Gastrocnemius medialis (tissue), 4 donors: Measurements from ENCODE around the gene OXNAD1.

Source experiments
- CTCF ChIP-seq, 5 experiments: fragments of 450-650 bp in 3 of 5; fragments of 200-600 bp in 2 of 5; sonication (generic) in 2 of 5; IDR thresholded peaks in 4 of 5; conservative IDR thresholded peaks in 1 of 5; 1 replicate in 4 of 5; 2 replicates in 1 of 5; pipeline ENCODE4 v1.5.1; 2016 to 2019; ENCODE audit warnings: antibody characterized with exemption in 5 of 5, mild to moderate bottlenecking in 3 of 5, moderate library complexity in 3 of 5
- POLR2A ChIP-seq, 2 donors: fragments of 450-650 bp; IDR thresholded peaks; one replicate each; pipeline ENCODE4 v1.6.1; 2017; ENCODE audit warnings: antibody characterized with exemption in 2 of 2, mild to moderate bottlenecking in 2 of 2, moderate library complexity in 2 of 2

GRCh38 chr3:16331319-16331883 is 66.4 kb downstream of the OXNAD1 start:
- TF ChIP-seq CTCF (IDR thresholded peaks at IDR 0.05 in 4 of 5, conservative IDR thresholded peaks at IDR 0.05 in 1 of 5) (no peak), POLR2A (IDR thresholded peaks at IDR 0.05) (no peak)
